Esophagus muscularis mucosa (tissue), 4 donors: ENCODE data around the gene ARHGEF38. TPM values are rescaled to one million over a fixed set of nuclear protein-coding genes. Genes with fewer than 3 reads are reported as not detected.

ENCODE experiments used
- DNase-seq: peaks from one replicate; pipeline ENCODE4 v3.0.0-alpha.2; 2017; ENCODE audit errors: extremely low spot score
- H3K27ac ChIP-seq, 4 donors: fragments of 200-600 bp; sonication (generic); replicated peaks in 1 of 4; 1 replicate in 3 of 4; 2 replicates in 1 of 4; pipeline ENCODE4 v1.5.1; 2016 to 2019; ENCODE audit warnings: mild to moderate bottlenecking in 1 of 4
- H3K27me3 ChIP-seq, 4 donors: fragments of 200-600 bp; sonication (generic); one replicate each; pipeline versions ENCODE4 v1.5.1 to v1.6.0; 2016 to 2019
- H3K36me3 ChIP-seq, 4 donors: fragments of 200-600 bp; sonication (generic); one replicate each; pipeline ENCODE4 v1.5.1; 2016 to 2019
- H3K4me1 ChIP-seq, 4 donors: fragments of 200-600 bp; sonication (generic); one replicate each; pipeline ENCODE4 v1.5.1; 2016 to 2019
- H3K4me3 ChIP-seq, 4 donors: fragments of 200-600 bp; sonication (generic); 1 replicate in 2 of 4; 2 replicates in 2 of 4; pipeline ENCODE4 v1.5.1; 2016 to 2019; ENCODE audit warnings: mild to moderate bottlenecking in 4 of 4, moderate library complexity in 1 of 4
- H3K9me3 ChIP-seq, 4 donors: fragments of 200-600 bp; sonication (generic); 1 replicate in 3 of 4; 2 replicates in 1 of 4; pipeline ENCODE4 v1.5.1; 2016 to 2019
- CTCF ChIP-seq, 3 experiments: fragments of 200-600 bp in 2 of 3; fragments of 450-650 bp in 1 of 3; sonication (generic) in 2 of 3; IDR thresholded peaks; one replicate each; pipeline ENCODE4 v1.5.1; 2017 to 2019; ENCODE audit warnings: antibody characterized with exemption in 3 of 3, mild to moderate bottlenecking in 2 of 3, moderate library complexity in 1 of 3
- EP300 ChIP-seq: sonication (generic); formaldehyde crosslinking; IDR thresholded peaks from one replicate; pipeline ENCODE4 v1.6.1; 2017; ENCODE audit warnings: antibody characterized with exemption
- POLR2A ChIP-seq: fragments of 450-650 bp; IDR thresholded peaks from one replicate; pipeline ENCODE4 v1.6.1; 2017; ENCODE audit warnings: antibody characterized with exemption, moderate library complexity, mild to moderate bottlenecking, low read depth
- POLR2AphosphoS5 ChIP-seq, 2 donors: sonication (generic); formaldehyde crosslinking; IDR thresholded peaks; one replicate each; pipeline ENCODE4 v1.6.1; 2017; ENCODE audit warnings: antibody characterized with exemption in 2 of 2
- WGBS: methylation state at CpG from one replicate; pipeline ENCODE4 v1.1.5; 2018; 5-methylcytosine and 5-hydroxymethylcytosine counted together
- intact Hi-C: fragments of 100-400 bp; cut with DNase I; formaldehyde crosslinking; loops from one replicate; pipeline ENCODE4 v1.15.1; 2023
- total RNA-seq, 4 donors: library from RNA; depleted of rRNA; stranded (reverse); fragments of >200 nt; gene quantifications; one replicate each; pipeline versions ENCODE4 v1.1.0 to v1.2.1, GENCODE V29; 2016

ARHGEF38 gene
- total RNA-seq, 4 donors from 2014 or later: 0.29 TPM; not detected in 3

GRCh38 chr4:105568584-105568983 is 16.2 kb downstream of the ARHGEF38 start:
- intact Hi-C loops: no loop called here
- no peak for TF ChIP-seq POLR2A
- no peak for TF ChIP-seq CTCF (IDR thresholded peaks at IDR 0.05)
- Histone ChIP-seq H3K27ac (no peak overlapping the region), H3K9me3 (no peaks in the 10 kb centered on the region), H3K36me3 (no peaks in the 10 kb centered on the region), H3K27me3 (no peaks in the 10 kb centered on the region), H3K4me1 (peaks cover 0 to 4% (median 0%) of the 10 kb centered on the region in 4 donors), H3K4me3 (no peak overlapping the region)
- 66% methylated on average over 1 of the region's 1 CpG for WGBS
- no peak for DNase-seq

GRCh38 chr4:105569057-105569865 is 16.8 kb downstream of the ARHGEF38 start:
- WGBS: 64% methylated on average over 3 of the region's 3 CpGs
- intact Hi-C loops: no loop called here
- Histone ChIP-seq H3K4me1 (peaks cover 0 to 4% (median 0%) of the 10 kb centered on the region in 4 donors), H3K27ac (no peak overlapping the region), H3K4me3 (no peak overlapping the region), H3K9me3 (no peaks in the 10 kb centered on the region), H3K27me3 (no peaks in the 10 kb centered on the region), H3K36me3 (no peaks in the 10 kb centered on the region)
- TF ChIP-seq POLR2A: no peak
- TF ChIP-seq POLR2AphosphoS5 (IDR thresholded peaks at IDR 0.05): no peak
- TF ChIP-seq CTCF (IDR thresholded peaks at IDR 0.05): no peak
- no peak for TF ChIP-seq EP300
- DNase-seq: no peak

DNA sequence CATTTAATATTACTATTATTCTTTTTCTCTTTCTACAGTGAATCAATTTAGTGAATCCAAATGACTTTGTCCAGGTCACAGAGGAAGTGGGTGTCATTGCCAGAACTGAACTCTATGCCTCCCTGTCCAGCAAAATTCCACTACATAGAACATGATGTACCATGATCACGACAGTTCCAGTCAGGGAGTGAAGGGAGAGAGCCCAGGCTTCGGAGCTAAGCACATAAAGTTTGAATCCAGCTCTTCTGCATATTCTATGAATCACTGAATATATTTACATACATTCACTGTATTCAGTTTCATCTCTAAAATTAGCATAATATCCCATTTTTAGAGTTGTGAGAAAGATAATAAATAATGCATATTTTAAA is 17.4 kb downstream of the ARHGEF38 start:
- Histone ChIP-seq H3K27me3 (no peaks in the 10 kb centered on the region), H3K9me3 (no peaks in the 10 kb centered on the region), H3K4me3 (no peak overlapping the region), H3K4me1 (peaks cover 0 to 4% (median 0%) of the 10 kb centered on the region in 4 donors), H3K27ac (no peak overlapping the region), H3K36me3 (no peaks in the 10 kb centered on the region)
- WGBS: 79% methylated on average over 2 of the region's 2 CpGs
- intact Hi-C loops: no loop called here
- DNase-seq: no peak
- TF ChIP-seq EP300 (no peak), CTCF (IDR thresholded peaks at IDR 0.05) (no peak), POLR2AphosphoS5 (IDR thresholded peaks at IDR 0.05) (no peak), POLR2A (no peak)

DNA sequence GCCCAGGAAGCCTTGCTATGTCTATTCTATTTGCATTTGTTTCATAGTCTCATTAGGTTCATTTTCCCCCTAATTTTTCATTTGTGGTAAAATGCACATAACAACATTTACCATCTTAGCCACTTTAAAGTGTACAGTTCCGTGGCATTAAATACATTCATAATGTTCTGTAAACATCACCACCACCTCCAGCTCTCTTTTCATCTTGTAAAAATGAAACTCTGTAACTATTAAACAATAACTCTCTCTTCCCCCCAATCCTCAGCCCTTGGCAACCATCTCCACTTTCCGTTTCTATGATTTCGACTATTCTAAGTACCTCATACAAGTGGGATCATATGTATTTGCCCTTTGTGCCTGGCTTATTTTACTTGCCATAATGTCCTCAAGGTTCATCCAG is 19.9 kb downstream of the ARHGEF38 start:
- no peak overlapping the region for H3K27ac ChIP-seq
- WGBS: 80% methylated on average over 3 of the region's 3 CpGs
- no peak for DNase-seq
- no peaks in the 10 kb centered on the region for H3K9me3 ChIP-seq
- no peaks in the 10 kb centered on the region for H3K27me3 ChIP-seq
- no peaks in the 10 kb centered on the region for H3K36me3 ChIP-seq
- no peak for TF ChIP-seq POLR2AphosphoS5 (IDR thresholded peaks at IDR 0.05)
- TF ChIP-seq POLR2A: no peak
- no peak for TF ChIP-seq CTCF (IDR thresholded peaks at IDR 0.05)
- no peak for TF ChIP-seq EP300
- no peak overlapping the region for H3K4me3 ChIP-seq
- intact Hi-C loops: no loop called here
- peaks cover 0 to 4% (median 0%) of the 10 kb centered on the region in 4 donors for H3K4me1 ChIP-seq
